Omental fat pad (tissue), 4 donors: ENCODE measurements around the gene C2orf49. TPM values are rescaled to one million over a fixed set of nuclear protein-coding genes. Genes with fewer than 3 reads are reported as not detected.

Source experiments
- ATAC-seq: fragments of 150-250 bp; one replicate; pipeline ENCODE4 v1.9.1; 2016; ENCODE audit warnings: mild to moderate bottlenecking, moderate library complexity; ENCODE audit not compliant: low FRiP score
- DNase-seq: peaks from one replicate; pipeline ENCODE4 v3.0.0-alpha.2; 2019; ENCODE audit warnings: low spot score
- total RNA-seq, 4 donors: library from RNA; depleted of rRNA; stranded (reverse); fragments of >200 nt; gene quantifications; one replicate each; pipeline ENCODE4 v1.1.0, GENCODE V29; 2016
- TF ChIP-seq, protein P1 (sequence below), 3 donors: fragments of 450-650 bp; IDR thresholded peaks; one replicate each; pipeline ENCODE4 v1.5.1; 2016 to 2017; ENCODE audit warnings: antibody characterized with exemption in 3 of 3, mild to moderate bottlenecking in 3 of 3, moderate library complexity in 2 of 3

Gene C2orf49
- total RNA-seq, 4 donors from 2014 or later, result 14.3 to 18.3 (median 15.9) TPM

DNA sequence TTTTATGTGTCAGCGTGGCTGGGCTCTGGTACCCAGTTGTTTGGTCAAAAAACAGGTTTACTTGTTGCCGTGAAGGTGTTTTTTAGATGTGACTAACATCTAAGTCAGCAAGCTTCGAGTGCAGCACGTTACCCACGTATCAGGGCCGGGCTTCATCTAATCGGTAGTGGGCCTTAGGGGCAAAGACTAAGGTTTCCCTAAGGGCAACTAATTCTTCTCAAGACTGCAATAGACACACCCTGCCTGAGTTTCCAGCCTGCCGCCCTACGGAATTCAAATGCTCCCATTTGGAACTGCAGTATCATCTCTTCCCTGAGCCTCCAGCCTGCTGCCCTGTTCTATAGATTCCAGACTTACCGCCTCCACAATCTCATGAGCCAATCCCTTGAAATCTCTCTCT is 33.8 kb downstream of the C2orf49 start:
- ATAC-seq (no peak), DNase-seq (no peak)
- TF ChIP-seq, protein P1, sequence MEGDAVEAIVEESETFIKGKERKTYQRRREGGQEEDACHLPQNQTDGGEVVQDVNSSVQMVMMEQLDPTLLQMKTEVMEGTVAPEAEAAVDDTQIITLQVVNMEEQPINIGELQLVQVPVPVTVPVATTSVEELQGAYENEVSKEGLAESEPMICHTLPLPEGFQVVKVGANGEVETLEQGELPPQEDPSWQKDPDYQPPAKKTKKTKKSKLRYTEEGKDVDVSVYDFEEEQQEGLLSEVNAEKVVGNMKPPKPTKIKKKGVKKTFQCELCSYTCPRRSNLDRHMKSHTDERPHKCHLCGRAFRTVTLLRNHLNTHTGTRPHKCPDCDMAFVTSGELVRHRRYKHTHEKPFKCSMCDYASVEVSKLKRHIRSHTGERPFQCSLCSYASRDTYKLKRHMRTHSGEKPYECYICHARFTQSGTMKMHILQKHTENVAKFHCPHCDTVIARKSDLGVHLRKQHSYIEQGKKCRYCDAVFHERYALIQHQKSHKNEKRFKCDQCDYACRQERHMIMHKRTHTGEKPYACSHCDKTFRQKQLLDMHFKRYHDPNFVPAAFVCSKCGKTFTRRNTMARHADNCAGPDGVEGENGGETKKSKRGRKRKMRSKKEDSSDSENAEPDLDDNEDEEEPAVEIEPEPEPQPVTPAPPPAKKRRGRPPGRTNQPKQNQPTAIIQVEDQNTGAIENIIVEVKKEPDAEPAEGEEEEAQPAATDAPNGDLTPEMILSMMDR (IDR thresholded peaks at IDR 0.05), result no peak

DNA sequence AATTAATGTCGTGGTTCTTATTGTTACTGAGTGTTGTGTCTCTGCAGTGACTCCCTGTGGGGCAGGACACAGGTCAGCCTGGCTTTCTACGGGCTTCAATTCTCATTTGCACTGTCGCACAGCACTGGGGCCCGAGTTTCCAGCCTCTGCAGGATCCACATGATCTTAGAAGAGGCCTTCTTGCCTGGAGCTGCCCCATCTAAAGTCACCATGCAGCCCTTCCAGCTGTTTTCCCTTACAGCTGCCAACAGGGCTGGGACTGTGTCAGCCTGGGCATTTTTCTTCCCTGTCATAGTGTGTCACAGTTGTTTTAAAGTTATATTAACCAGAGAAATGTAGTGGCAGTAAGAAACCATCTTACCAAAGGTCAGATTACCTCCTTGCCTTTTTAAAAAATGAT is 34.5 kb downstream of the C2orf49 start:
- TF ChIP-seq, protein P1 (IDR thresholded peaks at IDR 0.05), result no peak
- ATAC-seq, result no peak
- no peak for DNase-seq

DNA sequence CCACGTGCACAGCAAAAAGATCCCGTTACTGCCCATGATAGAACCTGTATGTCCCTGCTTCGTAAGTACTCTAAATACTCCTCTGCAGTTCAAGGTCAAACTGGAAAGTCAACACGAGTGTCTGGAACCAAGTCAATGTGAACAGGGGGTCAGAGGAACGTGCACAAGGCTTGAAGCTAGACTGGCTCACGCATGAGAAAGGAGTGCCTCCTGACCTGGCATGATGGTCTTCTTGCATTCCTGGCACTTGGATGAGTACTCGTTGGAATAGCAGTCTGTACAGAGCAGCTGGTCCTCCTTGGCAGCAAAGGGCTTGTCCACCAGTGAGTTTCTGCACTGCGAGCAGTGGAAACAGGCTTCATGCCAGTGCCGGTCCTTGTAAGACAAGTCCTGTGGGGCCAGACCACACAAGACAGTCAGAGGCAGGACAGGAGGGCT is 36.0 kb downstream of the C2orf49 start:
- ATAC-seq (no peak), DNase-seq (no peak)
- TF ChIP-seq, protein P1 (IDR thresholded peaks at IDR 0.05), result no peak

DNA sequence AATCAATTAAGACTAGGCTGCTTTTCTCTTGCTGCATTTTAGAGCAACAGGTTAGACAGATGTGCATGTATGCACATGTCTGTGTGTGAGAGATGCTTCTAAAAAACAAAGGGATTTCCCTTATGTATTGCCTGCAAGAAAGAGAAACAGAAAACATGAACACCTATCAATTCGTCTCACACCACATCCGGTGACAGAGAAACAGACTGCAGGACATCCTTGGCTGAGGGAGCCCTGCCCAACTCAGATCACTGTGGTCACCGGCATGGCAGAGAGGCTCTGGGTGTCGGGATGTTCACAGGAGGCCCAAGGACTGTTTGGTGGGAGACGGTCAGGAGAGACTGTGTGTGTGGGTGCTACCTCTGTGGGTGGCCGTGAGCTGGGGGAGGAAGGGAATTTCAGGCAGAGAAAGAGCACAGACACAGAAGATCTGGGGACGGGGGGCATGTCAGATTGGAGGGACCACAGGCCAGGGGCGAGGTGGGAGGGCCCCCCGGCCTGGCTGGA is 36.6 kb downstream of the C2orf49 start:
- no peak for ATAC-seq

DNA sequence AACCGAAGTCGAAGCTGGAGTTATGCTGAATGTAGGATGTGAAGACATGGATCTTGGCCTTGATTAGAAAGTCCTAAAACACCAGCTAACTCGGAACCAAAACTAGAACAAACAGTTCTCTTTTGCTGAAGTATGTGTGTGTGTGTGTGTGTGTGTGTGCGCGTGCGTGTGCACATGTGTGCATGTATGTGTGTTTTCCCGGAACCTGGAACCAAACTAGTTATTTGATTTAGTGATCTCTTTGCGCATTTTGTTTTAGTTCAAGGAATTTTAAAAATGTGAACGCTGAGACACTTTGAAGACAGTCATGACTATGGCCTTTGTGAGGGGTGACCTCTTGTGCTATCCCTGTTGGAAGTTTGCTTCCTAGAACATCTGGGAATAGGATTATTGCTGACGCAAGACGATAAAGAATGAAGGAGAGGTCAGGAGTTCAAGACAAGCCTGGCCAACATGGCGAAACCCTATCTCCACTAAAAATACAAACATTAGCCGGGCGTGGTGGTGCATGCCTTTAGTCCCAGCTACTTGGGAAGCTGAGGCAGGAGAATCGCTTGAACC is 37.7 kb downstream of the C2orf49 start:
- no peak for DNase-seq
- ATAC-seq, result no peak
- TF ChIP-seq, protein P1 (IDR thresholded peaks at IDR 0.05), result no peak

More for the DNA sequence above, 36.6 kb downstream of the C2orf49 start:
- DNase-seq, result no peak
- TF ChIP-seq, protein P1 (IDR thresholded peaks at IDR 0.05), result no peak

DNA sequence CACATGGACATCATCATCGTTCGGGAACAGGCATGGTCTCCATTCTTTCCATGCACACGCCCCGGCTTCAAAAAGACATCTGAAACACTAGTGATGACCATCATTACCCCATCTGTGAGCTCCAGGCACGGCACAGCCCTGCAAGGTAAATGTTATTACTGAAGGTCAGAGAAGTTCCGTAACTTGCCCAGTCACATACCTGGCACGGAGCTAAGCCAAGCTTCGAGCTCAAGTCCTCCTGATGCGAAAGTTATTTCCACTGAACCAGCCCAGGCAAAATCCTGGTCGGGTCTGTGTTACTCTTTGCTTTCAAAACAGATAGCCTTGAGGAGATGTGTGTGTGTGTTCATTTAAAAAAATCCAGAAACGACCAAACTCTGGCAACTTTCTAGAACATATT is 38.7 kb downstream of the C2orf49 start:
- ATAC-seq, result no peak
- TF ChIP-seq, protein P1 (IDR thresholded peaks at IDR 0.05), result no peak
- no peak for DNase-seq

DNA sequence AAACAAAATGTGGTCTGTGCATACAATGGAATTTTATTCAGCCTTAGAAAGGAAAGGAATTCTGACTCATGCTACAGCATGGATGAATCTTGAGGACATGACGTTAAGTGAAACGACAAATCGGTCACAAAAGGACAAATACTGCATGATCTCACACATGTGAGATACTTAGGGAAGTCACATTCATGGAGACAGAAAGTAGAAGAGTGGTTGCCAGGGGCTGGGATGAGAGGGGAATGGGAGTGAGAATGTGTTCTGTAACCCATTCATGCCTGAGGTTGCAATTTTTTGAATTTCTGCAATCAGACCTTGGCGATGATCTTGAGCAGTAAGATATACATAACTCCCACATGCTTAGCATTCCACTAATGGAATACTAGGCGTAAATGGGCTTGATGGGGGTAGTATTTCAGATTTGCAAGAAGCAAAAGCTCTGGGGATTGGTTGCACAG is 39.5 kb downstream of the C2orf49 start:
- TF ChIP-seq, protein P1 (IDR thresholded peaks at IDR 0.05), result no peak
- DNase-seq (no peak), ATAC-seq (no peak)
